Measurements from ENCODE around the gene NLRP10.

DNA sequence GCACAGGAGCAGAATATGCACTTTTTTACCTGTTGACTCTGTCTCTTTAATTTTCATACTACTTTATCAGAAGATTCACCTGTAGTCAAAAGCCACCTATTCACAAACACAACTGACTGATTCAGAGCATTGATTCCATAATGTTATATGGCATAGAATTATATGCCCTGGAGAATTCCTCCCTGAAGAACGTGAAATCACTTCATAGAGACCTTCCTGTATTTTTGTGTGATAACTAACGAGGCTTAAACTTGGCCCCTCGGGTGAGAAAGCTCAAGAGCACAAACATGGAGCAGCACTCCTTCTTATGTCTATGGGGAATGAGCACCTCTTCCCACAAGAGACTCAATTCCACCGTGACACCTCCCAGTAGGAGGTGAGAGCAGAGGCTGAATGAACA lies 34.1 kb downstream of the NLRP10 start, which contains the start of gene OR10A6:
- TF ChIP-seq, protein P1, sequence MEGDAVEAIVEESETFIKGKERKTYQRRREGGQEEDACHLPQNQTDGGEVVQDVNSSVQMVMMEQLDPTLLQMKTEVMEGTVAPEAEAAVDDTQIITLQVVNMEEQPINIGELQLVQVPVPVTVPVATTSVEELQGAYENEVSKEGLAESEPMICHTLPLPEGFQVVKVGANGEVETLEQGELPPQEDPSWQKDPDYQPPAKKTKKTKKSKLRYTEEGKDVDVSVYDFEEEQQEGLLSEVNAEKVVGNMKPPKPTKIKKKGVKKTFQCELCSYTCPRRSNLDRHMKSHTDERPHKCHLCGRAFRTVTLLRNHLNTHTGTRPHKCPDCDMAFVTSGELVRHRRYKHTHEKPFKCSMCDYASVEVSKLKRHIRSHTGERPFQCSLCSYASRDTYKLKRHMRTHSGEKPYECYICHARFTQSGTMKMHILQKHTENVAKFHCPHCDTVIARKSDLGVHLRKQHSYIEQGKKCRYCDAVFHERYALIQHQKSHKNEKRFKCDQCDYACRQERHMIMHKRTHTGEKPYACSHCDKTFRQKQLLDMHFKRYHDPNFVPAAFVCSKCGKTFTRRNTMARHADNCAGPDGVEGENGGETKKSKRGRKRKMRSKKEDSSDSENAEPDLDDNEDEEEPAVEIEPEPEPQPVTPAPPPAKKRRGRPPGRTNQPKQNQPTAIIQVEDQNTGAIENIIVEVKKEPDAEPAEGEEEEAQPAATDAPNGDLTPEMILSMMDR (conservative IDR thresholded peaks at IDR 0.05): no peak
- TF ChIP-seq ZFX (IDR thresholded peaks at IDR 0.05): no peak
